Nephron (organoid): ENCODE data around the gene LHB.

Experiments used
- H3K27ac Mint-ChIP-seq, 3 experiments: 2 replicates each; pipeline ENCODE4 v1.8.0; 2020; ENCODE audit warnings: mixed read lengths in 3 of 3, mild to moderate bottlenecking in 2 of 3, moderate library complexity in 1 of 3
- H3K27me3 Mint-ChIP-seq: 2 replicates; pipeline ENCODE4 v1.8.0; 2021; ENCODE audit warnings: low read depth, mild to moderate bottlenecking, moderate library complexity, mixed read lengths
- H3K36me3 Mint-ChIP-seq: 2 replicates; pipeline ENCODE4 v1.8.0; 2020; ENCODE audit warnings: low read depth, mixed read lengths
- H3K4me1 Mint-ChIP-seq: 2 replicates; pipeline ENCODE4 v1.8.0; 2020; ENCODE audit warnings: mixed read lengths
- H3K4me3 Mint-ChIP-seq, 3 experiments: 2 replicates each; pipeline ENCODE4 v1.8.0; 2020; ENCODE audit warnings: mild to moderate bottlenecking in 3 of 3, mixed read lengths in 3 of 3, moderate library complexity in 2 of 3
- H3K9me3 Mint-ChIP-seq: 2 replicates; pipeline ENCODE4 v1.8.0; 2020; ENCODE audit warnings: mixed read lengths
- TF ChIP-seq, protein P1 (sequence below), 3 experiments: fragments of 200-600 bp; sonication (generic); IDR thresholded peaks; one replicate each; pipeline ENCODE4 v1.5.0; 2021; ENCODE audit warnings: antibody characterized with exemption in 3 of 3; ENCODE audit not compliant: unreplicated experiment in 3 of 3

Gene LHB

DNA sequence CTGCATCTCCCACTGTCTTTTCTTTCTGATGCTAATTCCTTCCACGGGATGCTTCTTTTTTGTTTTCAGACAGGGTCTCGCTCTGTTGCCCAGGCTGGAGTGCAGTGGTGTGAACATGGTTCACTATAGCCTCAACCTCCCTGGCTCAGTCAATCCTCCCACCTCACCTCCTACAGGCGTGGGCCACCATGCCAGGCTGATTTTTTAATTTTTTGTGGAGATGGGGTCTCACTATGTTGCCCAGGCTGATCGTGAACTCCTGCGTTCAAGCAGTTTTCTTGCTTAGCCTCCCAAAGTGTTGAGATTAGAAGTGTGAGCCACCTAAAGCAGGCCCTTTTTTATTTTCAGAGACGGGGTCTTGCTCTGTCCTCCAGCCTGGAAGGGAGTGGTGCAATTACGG is 28.6 kb downstream of the LHB start:
- Mint-ChIP-seq H3K36me3 (peaks cover 45% of the 10 kb centered on the region), H3K27me3 (no peaks in the 10 kb centered on the region), H3K4me3 (no peak overlapping the region), H3K27ac (peak overlapping the region in 1 of 3 experiments; percentile 59), H3K4me1 (peaks cover 25% of the 10 kb centered on the region), H3K9me3 (no peaks in the 10 kb centered on the region)
- TF ChIP-seq, protein P1, sequence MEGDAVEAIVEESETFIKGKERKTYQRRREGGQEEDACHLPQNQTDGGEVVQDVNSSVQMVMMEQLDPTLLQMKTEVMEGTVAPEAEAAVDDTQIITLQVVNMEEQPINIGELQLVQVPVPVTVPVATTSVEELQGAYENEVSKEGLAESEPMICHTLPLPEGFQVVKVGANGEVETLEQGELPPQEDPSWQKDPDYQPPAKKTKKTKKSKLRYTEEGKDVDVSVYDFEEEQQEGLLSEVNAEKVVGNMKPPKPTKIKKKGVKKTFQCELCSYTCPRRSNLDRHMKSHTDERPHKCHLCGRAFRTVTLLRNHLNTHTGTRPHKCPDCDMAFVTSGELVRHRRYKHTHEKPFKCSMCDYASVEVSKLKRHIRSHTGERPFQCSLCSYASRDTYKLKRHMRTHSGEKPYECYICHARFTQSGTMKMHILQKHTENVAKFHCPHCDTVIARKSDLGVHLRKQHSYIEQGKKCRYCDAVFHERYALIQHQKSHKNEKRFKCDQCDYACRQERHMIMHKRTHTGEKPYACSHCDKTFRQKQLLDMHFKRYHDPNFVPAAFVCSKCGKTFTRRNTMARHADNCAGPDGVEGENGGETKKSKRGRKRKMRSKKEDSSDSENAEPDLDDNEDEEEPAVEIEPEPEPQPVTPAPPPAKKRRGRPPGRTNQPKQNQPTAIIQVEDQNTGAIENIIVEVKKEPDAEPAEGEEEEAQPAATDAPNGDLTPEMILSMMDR (IDR thresholded peaks at IDR 0.05; ENCODE audit: unreplicated experiment in 3 of 3), result no peak

DNA sequence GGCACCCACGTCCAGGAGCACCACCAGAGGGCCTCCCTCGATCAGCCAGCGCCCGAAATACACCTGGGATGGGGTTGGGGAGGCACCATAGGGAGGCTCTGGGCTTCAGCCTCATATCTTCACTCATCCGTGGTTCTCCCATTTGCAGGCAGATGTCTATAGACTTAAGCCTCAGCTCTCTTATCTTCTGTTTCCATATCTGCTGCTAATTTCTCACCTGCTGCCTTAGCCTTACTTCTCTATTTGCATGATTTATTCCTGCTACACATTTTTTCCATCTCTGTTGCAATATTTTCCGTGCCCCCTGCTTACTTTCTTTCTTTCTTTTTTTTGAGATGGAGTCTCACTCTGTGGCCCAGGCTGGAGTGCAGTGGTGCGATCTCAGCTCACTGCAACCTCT is 29.6 kb downstream of the LHB start:
- peaks cover 52% of the 10 kb centered on the region for H3K36me3 Mint-ChIP-seq
- no peak overlapping the region for H3K4me3 Mint-ChIP-seq
- no peaks in the 10 kb centered on the region for H3K9me3 Mint-ChIP-seq
- H3K27me3 Mint-ChIP-seq, result no peaks in the 10 kb centered on the region
- TF ChIP-seq, protein P1 (IDR thresholded peaks at IDR 0.05; ENCODE audit: unreplicated experiment in 3 of 3), result no peak
- no peak overlapping the region for H3K27ac Mint-ChIP-seq
- H3K4me1 Mint-ChIP-seq, result peaks cover 23% of the 10 kb centered on the region

DNA sequence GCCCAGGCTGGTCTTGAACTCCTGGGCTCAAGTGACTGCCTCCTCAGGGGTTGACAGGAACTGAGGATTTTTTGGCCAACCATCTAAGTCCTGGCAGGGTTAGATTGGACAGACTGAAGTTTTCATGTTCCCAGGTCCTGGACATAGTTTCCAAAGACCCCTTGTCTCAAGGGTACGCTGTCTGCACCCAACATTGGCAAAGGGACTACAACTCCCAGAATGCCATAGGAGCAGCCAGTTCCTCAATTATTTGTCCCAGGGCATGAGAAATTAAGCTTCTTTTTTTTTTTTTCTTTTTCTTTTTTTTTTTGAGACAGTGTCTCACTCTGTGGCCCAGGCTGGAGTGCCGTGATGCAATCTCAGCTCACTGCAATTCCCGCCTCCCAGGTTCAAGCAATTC is 30.7 kb downstream of the LHB start:
- TF ChIP-seq, protein P1 (IDR thresholded peaks at IDR 0.05; ENCODE audit: unreplicated experiment in 3 of 3), result no peak
- Mint-ChIP-seq H3K27me3 (no peaks in the 10 kb centered on the region), H3K36me3 (peaks cover 61% of the 10 kb centered on the region), H3K4me1 (peaks cover 18% of the 10 kb centered on the region), H3K27ac (no peak overlapping the region), H3K4me3 (no peak overlapping the region), H3K9me3 (no peaks in the 10 kb centered on the region)

DNA sequence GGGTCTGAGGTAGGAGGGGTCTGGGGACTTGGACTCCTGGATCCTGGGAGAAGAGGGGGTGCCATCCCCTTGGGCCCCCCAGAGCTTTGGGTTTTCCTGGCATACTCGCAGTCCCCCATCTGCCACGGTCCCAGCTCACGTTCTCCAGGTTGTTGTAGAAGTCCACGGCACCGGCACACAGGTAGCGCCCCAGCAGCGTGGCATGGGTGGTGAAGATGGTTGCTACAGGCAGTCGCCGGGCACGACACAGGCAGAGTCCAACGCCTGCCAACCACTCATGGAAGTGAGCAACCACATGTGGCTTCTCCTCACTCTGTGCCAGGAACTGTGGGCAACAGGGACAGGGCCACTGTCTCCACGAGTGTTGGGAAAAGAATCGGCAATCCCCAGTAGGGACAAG is 31.2 kb downstream of the LHB start:
- peaks cover 58% of the 10 kb centered on the region for H3K36me3 Mint-ChIP-seq
- H3K9me3 Mint-ChIP-seq, result no peaks in the 10 kb centered on the region
- H3K27me3 Mint-ChIP-seq, result no peaks in the 10 kb centered on the region
- H3K4me3 Mint-ChIP-seq, result no peak overlapping the region
- TF ChIP-seq, protein P1 (IDR thresholded peaks at IDR 0.05; ENCODE audit: unreplicated experiment in 3 of 3), result no peak
- H3K4me1 Mint-ChIP-seq, result peaks cover 13% of the 10 kb centered on the region
- H3K27ac Mint-ChIP-seq, result no peak overlapping the region

DNA sequence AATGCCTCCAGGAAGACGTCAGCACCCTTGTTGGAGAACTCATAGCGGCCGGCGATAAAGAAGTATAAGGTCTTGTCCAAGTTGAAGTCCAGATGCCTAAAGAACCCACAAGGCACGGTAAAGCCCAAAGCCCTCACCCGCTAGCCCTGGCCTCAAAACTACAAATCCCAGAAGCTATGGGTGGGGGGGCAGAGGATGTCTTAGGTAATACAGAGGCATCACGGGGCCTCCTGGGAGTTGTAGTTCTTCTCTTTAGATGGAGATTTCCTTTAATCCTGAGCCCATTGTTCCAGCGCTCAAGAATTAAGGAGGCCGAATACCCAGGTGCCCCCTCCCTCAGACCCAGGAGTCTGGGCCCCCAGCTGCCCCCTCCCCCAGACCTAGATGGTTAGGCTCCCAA is 34.6 kb downstream of the LHB start:
- no peak overlapping the region for H3K4me3 Mint-ChIP-seq
- TF ChIP-seq, protein P1 (IDR thresholded peaks at IDR 0.05; ENCODE audit: unreplicated experiment in 3 of 3), result no peak

DNA sequence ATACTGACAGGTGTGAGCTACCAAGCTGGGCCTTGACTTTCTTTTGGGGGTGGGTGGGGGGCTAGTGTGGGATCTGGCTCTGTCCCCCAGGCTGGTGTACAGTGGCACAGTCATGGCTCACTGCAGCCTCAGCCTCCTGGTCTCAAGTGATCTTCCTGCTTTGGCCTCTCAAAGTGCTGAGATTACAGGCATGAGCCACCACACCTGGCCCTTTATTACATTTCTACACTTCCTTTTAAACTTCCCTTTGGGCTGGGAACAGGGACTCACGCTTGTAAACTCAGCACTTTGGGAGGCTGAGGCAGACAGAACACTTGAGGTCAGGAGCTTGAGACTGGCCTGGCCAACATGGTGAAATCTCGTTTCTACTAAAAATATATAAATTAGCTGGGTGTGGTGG is 39.8 kb downstream of the LHB start:
- H3K4me3 Mint-ChIP-seq, result no peak overlapping the region
- H3K9me3 Mint-ChIP-seq, result no peaks in the 10 kb centered on the region
- peaks cover 9% of the 10 kb centered on the region for H3K4me1 Mint-ChIP-seq
- TF ChIP-seq, protein P1 (IDR thresholded peaks at IDR 0.05; ENCODE audit: unreplicated experiment in 3 of 3), result no peak
- H3K27ac Mint-ChIP-seq, result no peak overlapping the region
- no peaks in the 10 kb centered on the region for H3K27me3 Mint-ChIP-seq
- H3K36me3 Mint-ChIP-seq, result peaks cover 32% of the 10 kb centered on the region

More for the DNA sequence above, 34.6 kb downstream of the LHB start:
- Mint-ChIP-seq H3K27me3 (no peaks in the 10 kb centered on the region), H3K4me1 (peaks cover 9% of the 10 kb centered on the region), H3K27ac (no peak overlapping the region), H3K9me3 (no peaks in the 10 kb centered on the region), H3K36me3 (peaks cover 50% of the 10 kb centered on the region)
